Measurements from ENCODE around the gene NFE2L2. TPM values are rescaled to one million over a fixed set of nuclear protein-coding genes. Genes with fewer than 3 reads are reported as not detected.

The NFE2L2 gene
- total RNA-seq, 2 experiments from 2014 or later: 51.3 to 52.0 TPM

DNA sequence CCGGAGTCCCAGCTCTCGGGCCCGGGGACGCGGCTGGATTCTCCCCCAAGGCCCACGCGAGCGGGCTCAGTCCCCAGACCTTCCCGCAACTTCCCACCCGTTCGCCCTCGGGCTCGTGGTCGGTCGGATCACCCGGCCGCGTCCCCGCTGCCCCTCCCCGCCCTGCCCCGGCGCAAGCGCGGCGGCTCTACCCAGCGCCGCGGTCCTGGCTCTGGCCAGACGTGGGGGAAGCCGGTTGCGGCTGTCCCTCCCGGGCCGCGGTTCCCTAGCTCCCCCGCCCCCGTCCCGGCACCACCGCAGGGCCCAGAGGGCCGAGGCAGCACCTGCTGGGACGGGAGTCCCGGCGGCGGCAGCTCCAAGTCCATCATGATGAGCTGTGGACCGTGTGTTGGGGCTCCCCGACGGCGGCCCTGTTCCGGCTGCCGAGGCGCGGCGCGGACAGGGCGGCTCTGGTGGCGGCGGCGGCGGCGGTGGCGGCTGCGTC is 276 bp downstream of the NFE2L2 start:
- Mint-ChIP-seq H3K36me3 (peaks cover 18% of the 10 kb centered on the region), H3K27ac (peak overlapping the region; percentile 99), H3K27me3 (no peaks in the 10 kb centered on the region), H3K9me3 (no peaks in the 10 kb centered on the region), H3K4me3 (peak overlapping the region; percentile 86), H3K4me1 (ENCODE audit: low read depth) (peaks cover 47% of the 10 kb centered on the region)
- intact Hi-C loops (cut with micrococcal nuclease): loop anchor here (2.0 to 10.0 kb wide), 3 partner anchors 128 to 329 kb away; partner anchors contain the start of gene AGPS
- DNase-seq: no peak
- CTCF ChIA-PET: interaction anchor here (0.7 to 6.1 kb wide), 30 partner anchors 9 to 1262 kb away, joined by 3 to 65 read pairs (median 7); partner anchors contain the start of genes AGPS, HNRNPA3 and LNPK
- POLR2A ChIA-PET: interaction anchor here (0.8 to 4.6 kb wide), 24 partner anchors 8 to 130 kb away, joined by 3 to 101 read pairs (median 8); partner anchors contain the start of genes AGPS and HNRNPA3

DNA sequence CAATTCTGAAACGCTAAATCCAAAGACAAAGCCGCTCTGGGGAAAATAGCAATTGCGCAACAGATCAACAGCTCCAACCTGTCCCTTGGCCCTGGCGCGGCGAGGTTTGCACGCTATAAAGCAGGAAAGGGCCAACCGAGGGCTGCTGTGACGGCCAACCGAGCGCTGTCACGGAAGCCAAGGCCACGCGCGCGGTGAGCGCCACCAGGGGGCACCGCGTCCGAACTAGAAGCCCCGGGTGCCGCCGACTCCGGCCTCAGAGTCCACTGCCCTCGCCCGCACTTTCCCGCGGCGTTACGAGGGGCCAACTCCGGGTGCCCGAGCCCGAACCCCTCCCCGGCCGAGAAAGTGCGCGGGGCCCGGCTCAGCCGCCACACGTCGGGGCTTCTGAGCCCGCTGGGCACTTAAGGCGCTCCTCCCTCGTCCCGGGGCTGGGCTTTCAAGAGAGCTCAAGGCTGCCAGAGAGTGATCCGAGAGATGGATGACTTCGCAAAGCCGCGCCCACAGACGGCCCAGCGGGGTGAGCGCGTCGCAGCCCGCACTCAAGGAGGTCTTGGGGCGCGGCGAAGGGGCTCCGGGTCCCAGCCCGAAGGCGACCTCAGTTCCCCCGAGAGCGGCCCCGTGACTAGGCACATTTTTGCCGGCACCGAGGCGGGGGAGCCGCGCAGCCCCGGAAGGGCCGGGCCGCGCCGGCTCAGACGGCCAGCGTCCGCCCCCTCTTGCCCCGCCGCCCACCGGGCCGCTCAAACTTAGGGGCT is 897 bp downstream of the NFE2L2 start:
- CTCF ChIA-PET: interaction anchor here (0.6 to 6.1 kb wide), 29 partner anchors 10 to 460 kb away, joined by 3 to 65 read pairs (median 6); partner anchors contain the start of genes AGPS and HNRNPA3
- POLR2A ChIA-PET: interaction anchor here (0.6 to 4.6 kb wide), 25 partner anchors 8 to 357 kb away, joined by 3 to 101 read pairs (median 7); partner anchors contain the start of genes AGPS and HNRNPA3
- Mint-ChIP-seq H3K4me3 (peak overlapping the region; percentile 86), H3K36me3 (peaks cover 24% of the 10 kb centered on the region), H3K9me3 (no peaks in the 10 kb centered on the region), H3K27me3 (no peaks in the 10 kb centered on the region), H3K27ac (peak overlapping the region; percentile 99), H3K4me1 (ENCODE audit: low read depth) (peaks cover 52% of the 10 kb centered on the region)
- DNase-seq: peak; percentile 96
- intact Hi-C loops (cut with micrococcal nuclease): loop anchor here (1.0 to 10.0 kb wide), 10 partner anchors 11 to 329 kb away; partner anchors contain the start of genes AGPS and HNRNPA3

DNA sequence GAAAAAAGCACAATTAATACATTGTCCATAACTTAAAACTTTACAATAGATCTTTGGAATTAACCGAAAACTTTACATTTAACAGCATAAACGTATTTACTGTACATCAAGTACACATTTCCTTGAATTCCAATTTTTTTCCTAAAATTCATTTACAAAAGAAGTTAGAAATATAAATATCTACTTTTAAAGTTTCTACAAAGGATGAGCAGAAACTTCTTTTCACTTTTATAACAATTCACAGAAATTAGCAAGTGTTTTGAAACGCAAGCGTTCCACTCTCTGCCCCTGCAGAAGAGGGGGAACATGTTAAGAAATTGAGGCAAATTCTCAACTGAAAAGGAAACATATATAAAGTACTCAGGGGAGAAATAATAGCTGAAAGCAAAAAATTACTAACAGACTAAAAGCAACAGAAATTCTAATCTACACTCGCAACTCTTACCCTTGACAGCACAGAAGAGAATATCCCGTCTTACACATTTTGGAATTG is 1.5 kb downstream of the NFE2L2 start:
- H3K4me3 Mint-ChIP-seq: peak overlapping the region; percentile 86
- H3K27me3 Mint-ChIP-seq: no peaks in the 10 kb centered on the region
- H3K27ac Mint-ChIP-seq: peak overlapping the region; percentile 99
- peaks cover 4% of the 10 kb centered on the region for H3K9me3 Mint-ChIP-seq
- ChIA-PET CTCF (interaction anchor here (0.6 to 6.1 kb wide), 22 partner anchors 9 to 461 kb away, joined by 3 to 65 read pairs (median 9); partner anchors contain the start of genes AGPS and HNRNPA3), POLR2A (interaction anchor here (0.6 to 4.6 kb wide), 22 partner anchors 9 to 356 kb away, joined by 3 to 101 read pairs (median 8); partner anchors contain the start of genes AGPS and HNRNPA3)
- DNase-seq: no peak
- peaks cover 57% of the 10 kb centered on the region for H3K4me1 Mint-ChIP-seq (ENCODE audit: low read depth)
- intact Hi-C loops (cut with micrococcal nuclease): loop anchor here (1.0 to 10.0 kb wide), 9 partner anchors 11 to 328 kb away; partner anchors contain the start of genes AGPS and HNRNPA3
- H3K36me3 Mint-ChIP-seq: peaks cover 29% of the 10 kb centered on the region

DNA sequence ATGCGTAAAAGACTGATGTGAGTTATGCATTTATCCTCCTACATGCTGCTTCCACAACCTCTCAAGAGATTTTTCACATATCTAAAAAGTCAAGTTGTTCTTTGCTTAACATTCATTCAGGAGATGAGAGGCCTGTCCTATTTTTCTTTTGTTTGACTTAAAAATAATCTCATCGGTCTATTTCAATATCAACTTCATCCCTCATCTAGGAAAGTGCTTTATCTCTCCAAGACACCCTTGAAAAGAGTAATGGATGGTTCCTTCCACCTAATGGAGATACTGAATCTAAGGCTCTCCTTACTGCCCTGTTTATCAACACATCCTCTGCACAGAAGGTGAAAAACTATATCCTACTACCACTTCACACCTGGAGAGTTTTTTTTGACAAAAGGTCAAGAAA is 2.4 kb downstream of the NFE2L2 start:
- peaks cover 32% of the 10 kb centered on the region for H3K36me3 Mint-ChIP-seq

DNA sequence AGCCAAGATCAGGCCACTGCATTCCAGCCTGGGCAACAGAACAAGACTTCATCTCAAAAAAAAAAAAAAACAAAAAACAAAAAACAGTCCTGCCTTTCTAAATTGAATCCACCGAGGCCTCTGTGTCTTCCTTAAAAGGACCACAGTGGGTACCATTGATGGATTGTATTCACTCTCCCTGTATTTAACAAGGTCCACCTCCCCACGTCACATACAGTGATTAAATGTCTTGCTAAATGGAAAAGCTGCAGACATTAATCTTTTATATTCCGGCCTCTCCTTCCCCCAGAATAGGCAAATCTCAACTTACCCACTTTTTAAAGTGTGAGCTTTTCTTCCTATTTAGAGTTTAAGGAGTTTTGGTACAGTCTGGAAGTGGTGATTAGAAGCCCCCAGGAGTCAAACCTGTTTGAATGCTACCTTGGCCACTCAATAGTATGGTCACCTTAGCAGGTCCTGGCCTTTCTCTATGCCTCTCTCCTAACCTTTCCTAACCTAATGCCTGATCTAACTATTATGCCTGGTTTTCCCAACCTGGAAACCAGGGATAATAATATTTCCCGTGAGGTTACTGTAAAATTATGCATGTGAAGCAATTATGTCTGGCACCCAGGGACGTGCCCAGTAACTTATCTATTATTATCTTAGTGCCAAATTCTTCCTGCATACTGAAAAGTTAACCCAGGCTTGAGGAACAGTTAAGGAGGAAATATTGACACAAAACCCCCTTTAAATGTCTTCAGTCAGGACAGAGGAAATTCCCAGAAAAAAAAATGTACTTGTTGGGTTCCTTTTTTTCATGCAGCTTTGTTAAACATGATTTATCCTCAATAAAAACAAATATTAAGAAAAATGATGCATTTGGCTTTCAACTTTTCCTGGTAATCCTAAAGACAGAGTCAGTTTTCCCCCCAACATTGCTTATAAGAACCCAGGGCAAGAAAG is 3.1 kb downstream of the NFE2L2 start:
- ChIA-PET POLR2A (interaction anchor here (0.9 to 1.9 kb wide), 3 partner anchors 11 to 49 kb away, joined by 3 to 5 read pairs (median 3); partner anchors contain the start of gene HNRNPA3), CTCF (interaction anchor here (0.9 to 2.0 kb wide), 4 partner anchors 31 to 96 kb away, joined by 3 to 8 read pairs (median 4); no protein-coding TSS in a partner anchor)
- intact Hi-C loops (cut with micrococcal nuclease): loop anchor here (5.0 to 10.0 kb wide), 2 partner anchors 131 to 327 kb away; partner anchors contain the start of gene AGPS
- Mint-ChIP-seq H3K9me3 (peaks cover 7% of the 10 kb centered on the region), H3K27ac (peak overlapping the region; percentile 99), H3K4me3 (peak overlapping the region; percentile 86), H3K27me3 (no peaks in the 10 kb centered on the region), H3K36me3 (peaks cover 32% of the 10 kb centered on the region), H3K4me1 (ENCODE audit: low read depth) (peaks cover 61% of the 10 kb centered on the region)
- DNase-seq: no peak

More for the DNA sequence above, 2.4 kb downstream of the NFE2L2 start:
- intact Hi-C loops (cut with micrococcal nuclease): loop anchor here (5.0 to 10.0 kb wide), 2 partner anchors 130 to 327 kb away; partner anchors contain the start of gene AGPS
- H3K27me3 Mint-ChIP-seq: no peaks in the 10 kb centered on the region
- H3K4me1 Mint-ChIP-seq (ENCODE audit: low read depth): peaks cover 60% of the 10 kb centered on the region
- H3K9me3 Mint-ChIP-seq: peaks cover 7% of the 10 kb centered on the region
- ChIA-PET POLR2A (interaction anchor here (3.0 to 4.5 kb wide), 2 partner anchors 40 to 48 kb away, joined by 13 to 40 read pairs; no protein-coding TSS in a partner anchor), CTCF (interaction anchor here (1.2 to 6.1 kb wide), 6 partner anchors 8 to 97 kb away, joined by 3 to 65 read pairs (median 26); no protein-coding TSS in a partner anchor)
- DNase-seq: no peak
- peak overlapping the region; percentile 99 for H3K27ac Mint-ChIP-seq
- peak overlapping the region; percentile 86 for H3K4me3 Mint-ChIP-seq

DNA sequence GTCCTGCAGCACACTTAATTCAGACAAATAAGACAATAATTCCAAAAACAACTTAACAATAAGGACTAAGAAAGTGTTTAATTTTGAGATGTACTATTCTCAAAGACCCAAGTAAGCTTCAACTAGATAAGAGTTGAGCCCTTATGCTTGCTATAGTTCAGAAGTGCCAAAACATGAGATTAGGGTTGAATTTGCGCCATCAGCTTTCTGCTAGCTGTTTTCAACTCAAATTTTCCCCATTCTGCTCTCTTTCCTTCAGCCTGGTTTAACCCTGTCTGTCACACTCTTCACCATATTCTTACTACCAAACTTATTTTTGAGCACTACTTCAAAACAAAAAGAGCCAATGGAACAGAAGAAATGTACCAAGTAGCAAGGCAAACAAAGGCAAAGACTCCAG is 4.1 kb downstream of the NFE2L2 start:
- peaks cover 32% of the 10 kb centered on the region for H3K36me3 Mint-ChIP-seq
- H3K4me1 Mint-ChIP-seq (ENCODE audit: low read depth): peaks cover 62% of the 10 kb centered on the region
- peaks cover 7% of the 10 kb centered on the region for H3K9me3 Mint-ChIP-seq
- peak overlapping the region; percentile 48 for H3K4me3 Mint-ChIP-seq
- ChIA-PET POLR2A (interaction anchor here (0.8 to 1.9 kb wide), 4 partner anchors 10 to 48 kb away, joined by 3 to 5 read pairs (median 3); partner anchors contain the start of gene HNRNPA3), CTCF (interaction anchor here (0.9 to 2.0 kb wide), 4 partner anchors 27 to 95 kb away, joined by 3 to 8 read pairs (median 4); no protein-coding TSS in a partner anchor)
- DNase-seq: no peak
- H3K27me3 Mint-ChIP-seq: no peaks in the 10 kb centered on the region
- intact Hi-C loops (cut with micrococcal nuclease): loop anchor here (5.0 to 10.0 kb wide), 2 partner anchors 132 to 326 kb away; partner anchors contain the start of gene AGPS
- peak overlapping the region; percentile 69 for H3K27ac Mint-ChIP-seq

DNA sequence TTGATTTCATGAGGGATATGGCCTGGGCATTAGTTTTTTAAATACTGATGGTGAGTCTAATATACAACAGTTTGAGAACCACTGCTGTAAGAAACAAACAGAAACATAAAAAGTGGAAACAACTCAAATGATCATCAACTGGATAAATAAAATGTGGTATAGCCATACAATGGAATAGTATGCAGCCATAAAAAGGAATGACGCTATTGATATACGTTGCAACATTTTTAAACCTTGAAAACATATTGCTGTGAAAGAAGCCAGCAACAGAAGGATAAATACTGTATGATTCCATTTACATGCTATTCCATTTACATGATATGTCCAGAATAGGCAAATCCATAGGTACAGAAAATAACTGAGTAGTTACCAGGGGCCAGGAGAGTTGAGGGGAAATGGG is 6.5 kb downstream of the NFE2L2 start:
- peaks cover 83% of the 10 kb centered on the region for H3K4me1 Mint-ChIP-seq (ENCODE audit: low read depth)
- DNase-seq: no peak
- POLR2A ChIA-PET: no interaction called here
- CTCF ChIA-PET: no interaction called here
- intact Hi-C loops (cut with micrococcal nuclease): no loop called here
- no peaks in the 10 kb centered on the region for H3K27me3 Mint-ChIP-seq
- peaks cover 7% of the 10 kb centered on the region for H3K9me3 Mint-ChIP-seq
- H3K27ac Mint-ChIP-seq: peak overlapping the region; percentile 79
- H3K4me3 Mint-ChIP-seq: no peak overlapping the region
- H3K36me3 Mint-ChIP-seq: peaks cover 36% of the 10 kb centered on the region

DNA sequence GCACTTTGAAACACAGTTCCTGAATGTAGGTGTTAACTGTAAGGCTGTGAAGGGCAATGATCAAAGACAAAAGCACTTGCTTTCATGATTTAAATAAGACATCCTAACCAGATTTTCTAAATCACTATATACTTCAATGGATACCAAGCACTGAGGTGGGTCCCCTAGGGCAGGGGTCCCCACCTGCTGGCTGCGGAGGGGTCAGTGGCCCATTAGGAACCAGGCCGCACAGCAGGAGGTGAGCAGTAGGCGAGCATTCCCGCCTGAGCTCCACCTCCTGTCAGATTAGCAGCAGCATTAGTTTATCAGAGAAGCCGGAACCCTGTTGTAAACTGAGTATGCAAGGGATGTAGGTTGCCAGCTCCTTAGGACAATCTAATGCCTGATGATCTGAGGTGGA is 7.1 kb downstream of the NFE2L2 start:
- peaks cover 7% of the 10 kb centered on the region for H3K9me3 Mint-ChIP-seq
- H3K4me3 Mint-ChIP-seq: no peak overlapping the region
- H3K36me3 Mint-ChIP-seq: peaks cover 36% of the 10 kb centered on the region
- intact Hi-C loops (cut with micrococcal nuclease): no loop called here
- ChIA-PET POLR2A (interaction anchor here (1.0 to 1.2 kb wide), 2 partner anchors 19 to 26 kb away, joined by 3 read pairs; no protein-coding TSS in a partner anchor), CTCF (no interaction called here)
- H3K27me3 Mint-ChIP-seq: no peaks in the 10 kb centered on the region
- peaks cover 89% of the 10 kb centered on the region for H3K4me1 Mint-ChIP-seq (ENCODE audit: low read depth)
- peak overlapping the region; percentile 79 for H3K27ac Mint-ChIP-seq
- no peak for DNase-seq

DNA sequence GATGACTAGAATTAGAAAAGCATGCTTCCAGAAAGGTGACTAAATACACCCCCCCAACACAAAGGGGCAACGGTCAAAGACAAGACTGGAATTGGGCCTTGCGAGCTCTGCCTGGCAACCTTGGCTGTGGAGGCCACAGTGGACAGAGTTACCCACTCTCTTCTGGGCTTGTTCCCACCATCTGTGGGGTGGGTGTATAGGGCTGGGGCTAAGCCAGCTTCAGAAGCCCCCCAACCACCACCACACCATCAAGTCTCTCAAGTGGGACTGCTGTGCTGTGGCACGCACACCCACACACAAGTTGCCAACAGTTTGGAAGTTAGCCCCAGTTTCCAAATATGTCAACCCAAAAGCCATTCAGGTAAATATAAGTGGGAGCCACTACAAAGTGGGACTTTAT is 7.8 kb downstream of the NFE2L2 start:
- peaks cover 90% of the 10 kb centered on the region for H3K4me1 Mint-ChIP-seq (ENCODE audit: low read depth)
- peaks cover 35% of the 10 kb centered on the region for H3K36me3 Mint-ChIP-seq
- POLR2A ChIA-PET: interaction anchor here (1.0 to 1.2 kb wide), 2 partner anchors 19 to 26 kb away, joined by 3 read pairs; no protein-coding TSS in a partner anchor
- peaks cover 7% of the 10 kb centered on the region for H3K9me3 Mint-ChIP-seq
- no peaks in the 10 kb centered on the region for H3K27me3 Mint-ChIP-seq
- CTCF ChIA-PET: interaction anchor here (0.6 to 0.7 kb wide), 2 partner anchors 79 to 263 kb away, joined by 3 to 5 read pairs; no protein-coding TSS in a partner anchor
- intact Hi-C loops (cut with micrococcal nuclease): no loop called here
- DNase-seq: no peak
- no peak overlapping the region for H3K4me3 Mint-ChIP-seq
- H3K27ac Mint-ChIP-seq: peak overlapping the region; percentile 79

DNA sequence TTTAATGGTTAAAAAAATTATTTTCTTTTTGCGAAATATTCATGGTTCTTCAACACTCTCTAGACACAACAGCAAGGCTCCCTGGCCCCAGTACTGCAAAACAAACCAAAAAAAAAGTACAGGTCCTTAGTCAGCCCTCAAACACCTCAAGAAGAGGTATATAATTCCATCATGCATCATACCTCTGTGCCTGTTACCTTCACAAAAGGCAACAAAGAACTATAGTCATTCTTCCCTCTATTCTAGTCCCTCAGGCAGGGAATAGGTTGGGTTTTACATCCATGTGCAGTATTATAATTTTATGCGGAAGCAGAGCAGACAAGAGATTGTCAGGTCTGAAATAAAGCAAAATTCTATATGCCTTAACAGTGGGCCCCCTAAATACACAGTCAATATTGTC is 8.5 kb downstream of the NFE2L2 start:
- ChIA-PET CTCF (interaction anchor here (0.6 to 1.3 kb wide), 3 partner anchors 79 to 262 kb away, joined by 3 to 5 read pairs (median 5); no protein-coding TSS in a partner anchor), POLR2A (interaction anchor here (1.3 kb wide), 1 partner anchor 12 kb away, joined by 4 read pairs; no protein-coding TSS in a partner anchor)
- H3K4me1 Mint-ChIP-seq (ENCODE audit: low read depth): peaks cover 90% of the 10 kb centered on the region
- no peak for DNase-seq
- no peak overlapping the region for H3K4me3 Mint-ChIP-seq
- intact Hi-C loops (cut with micrococcal nuclease): no loop called here
- peaks cover 7% of the 10 kb centered on the region for H3K9me3 Mint-ChIP-seq
- peaks cover 40% of the 10 kb centered on the region for H3K36me3 Mint-ChIP-seq
- peak overlapping the region; percentile 79 for H3K27ac Mint-ChIP-seq
- no peaks in the 10 kb centered on the region for H3K27me3 Mint-ChIP-seq
